ENCODE measurements around the gene FIGNL2.

GRCh38 chr12:51870504-51870903 lies 22.0 kb upstream of the FIGNL2 start:
- TF ChIP-seq POLR2AphosphoS5 (IDR thresholded peaks at IDR 0.05; ENCODE audit: insufficient read depth in 1 of 2, low read depth in 1 of 2) (no peak), CTCF (IDR thresholded peaks at IDR 0.05) (no peak), POLR2A (IDR thresholded peaks at IDR 0.05) (no peak)

Measured in vagina (tissue), 2 donors.